Progenitor cell of endocrine pancreas (in vitro differentiated cells): ENCODE data around the gene EGLN3. TPM values are rescaled to one million over a fixed set of nuclear protein-coding genes. Genes with fewer than 3 reads are reported as not detected.
"Not testable (repeated sequence)": the region's sequence is repeated elsewhere in the genome, so short reads cannot be mapped to it uniquely, and the experiment has no call there.

Experiments used
- DNase-seq: peaks from one replicate; pipeline ENCODE4 v3.0.0; 2021; ENCODE audit warnings: low spot score; ENCODE audit not compliant: unreplicated experiment
- H3K27ac Mint-ChIP-seq: 2 replicates; pipeline ENCODE4 v1.8.0; 2021; ENCODE audit warnings: mild to moderate bottlenecking, moderate library complexity, mixed read lengths
- H3K27me3 Mint-ChIP-seq: 2 replicates; pipeline ENCODE4 v1.8.0; 2021; ENCODE audit warnings: mixed read lengths
- H3K36me3 Mint-ChIP-seq: 2 replicates; pipeline ENCODE4 v1.8.0; 2022; ENCODE audit warnings: mixed read lengths; ENCODE audit not compliant: insufficient read depth
- H3K4me1 Mint-ChIP-seq: 2 replicates; pipeline ENCODE4 v1.8.0; 2021; ENCODE audit warnings: low read depth, mixed read lengths
- H3K4me3 Mint-ChIP-seq: 2 replicates; pipeline ENCODE4 v1.8.0; 2021; ENCODE audit warnings: low read depth, mild to moderate bottlenecking, moderate library complexity, mixed read lengths
- H3K9me3 Mint-ChIP-seq: 2 replicates; pipeline ENCODE4 v1.8.0; 2021; ENCODE audit warnings: low read depth, mixed read lengths
- total RNA-seq: library from RNA; stranded (reverse); gene quantifications from 2 replicates; pipeline ENCODE4 v1.2.1, GENCODE V29; 2021
- TF ChIP-seq, protein P1 (sequence below): fragments of 200-600 bp; sonication (generic); IDR thresholded peaks from one replicate; pipeline ENCODE4 v1.5.0; 2021; ENCODE audit warnings: antibody characterized with exemption, mild to moderate bottlenecking; ENCODE audit not compliant: unreplicated experiment

EGLN3 gene
- total RNA-seq, 1 donor from 2014 or later, result 9.5 TPM

GRCh38 chr14:33985242-33985641 is 34.4 kb upstream of the EGLN3 start:
- Mint-ChIP-seq H3K27me3 (no peaks in the 10 kb centered on the region), H3K4me1 (peaks cover under 1% of the 10 kb centered on the region), H3K36me3 (no peaks in the 10 kb centered on the region), H3K27ac (no peak overlapping the region), H3K4me3 (no peak overlapping the region), H3K9me3 (peaks cover 6% of the 10 kb centered on the region)
- TF ChIP-seq, protein P1, sequence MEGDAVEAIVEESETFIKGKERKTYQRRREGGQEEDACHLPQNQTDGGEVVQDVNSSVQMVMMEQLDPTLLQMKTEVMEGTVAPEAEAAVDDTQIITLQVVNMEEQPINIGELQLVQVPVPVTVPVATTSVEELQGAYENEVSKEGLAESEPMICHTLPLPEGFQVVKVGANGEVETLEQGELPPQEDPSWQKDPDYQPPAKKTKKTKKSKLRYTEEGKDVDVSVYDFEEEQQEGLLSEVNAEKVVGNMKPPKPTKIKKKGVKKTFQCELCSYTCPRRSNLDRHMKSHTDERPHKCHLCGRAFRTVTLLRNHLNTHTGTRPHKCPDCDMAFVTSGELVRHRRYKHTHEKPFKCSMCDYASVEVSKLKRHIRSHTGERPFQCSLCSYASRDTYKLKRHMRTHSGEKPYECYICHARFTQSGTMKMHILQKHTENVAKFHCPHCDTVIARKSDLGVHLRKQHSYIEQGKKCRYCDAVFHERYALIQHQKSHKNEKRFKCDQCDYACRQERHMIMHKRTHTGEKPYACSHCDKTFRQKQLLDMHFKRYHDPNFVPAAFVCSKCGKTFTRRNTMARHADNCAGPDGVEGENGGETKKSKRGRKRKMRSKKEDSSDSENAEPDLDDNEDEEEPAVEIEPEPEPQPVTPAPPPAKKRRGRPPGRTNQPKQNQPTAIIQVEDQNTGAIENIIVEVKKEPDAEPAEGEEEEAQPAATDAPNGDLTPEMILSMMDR, result no peak
- DNase-seq, result no peak

DNA sequence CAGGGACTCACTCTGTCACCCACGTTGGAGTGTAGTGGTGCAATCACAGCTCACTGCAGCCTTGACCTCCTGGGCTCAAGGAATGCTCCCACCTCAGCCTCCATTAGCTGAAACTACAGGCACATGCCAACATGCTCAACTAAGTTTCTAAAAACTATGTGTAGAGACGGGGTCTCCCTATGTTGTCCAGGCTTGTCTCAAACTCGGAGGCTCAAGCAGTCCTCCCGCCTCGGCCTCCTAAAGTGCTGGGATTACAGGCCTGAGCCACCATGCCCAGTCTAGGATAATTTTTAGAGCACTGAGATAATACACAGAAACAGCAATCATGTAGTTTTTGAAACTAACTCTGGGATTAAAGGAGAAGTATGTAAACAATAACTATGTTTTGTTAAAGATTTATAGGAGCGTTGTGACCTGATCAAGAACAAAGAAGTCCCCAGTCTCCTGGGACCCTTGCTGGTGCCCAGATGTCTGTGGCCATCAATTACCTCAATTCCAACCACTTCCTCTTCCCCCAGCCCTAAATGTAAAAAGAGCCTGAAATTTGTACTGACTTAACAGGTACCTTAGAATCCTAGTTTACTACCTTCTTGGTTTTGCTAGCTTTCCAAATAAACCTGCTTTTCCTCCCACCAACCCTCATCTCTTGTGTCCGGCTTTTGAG is 28.9 kb upstream of the EGLN3 start:
- no peaks in the 10 kb centered on the region for H3K27me3 Mint-ChIP-seq
- DNase-seq, result no peak
- no peak overlapping the region for H3K4me3 Mint-ChIP-seq
- peak overlapping the region; percentile 20 for H3K27ac Mint-ChIP-seq
- TF ChIP-seq, protein P1, result no peak
- no peaks in the 10 kb centered on the region for H3K36me3 Mint-ChIP-seq
- no peaks in the 10 kb centered on the region for H3K9me3 Mint-ChIP-seq
- H3K4me1 Mint-ChIP-seq, result peaks cover 9% of the 10 kb centered on the region

DNA sequence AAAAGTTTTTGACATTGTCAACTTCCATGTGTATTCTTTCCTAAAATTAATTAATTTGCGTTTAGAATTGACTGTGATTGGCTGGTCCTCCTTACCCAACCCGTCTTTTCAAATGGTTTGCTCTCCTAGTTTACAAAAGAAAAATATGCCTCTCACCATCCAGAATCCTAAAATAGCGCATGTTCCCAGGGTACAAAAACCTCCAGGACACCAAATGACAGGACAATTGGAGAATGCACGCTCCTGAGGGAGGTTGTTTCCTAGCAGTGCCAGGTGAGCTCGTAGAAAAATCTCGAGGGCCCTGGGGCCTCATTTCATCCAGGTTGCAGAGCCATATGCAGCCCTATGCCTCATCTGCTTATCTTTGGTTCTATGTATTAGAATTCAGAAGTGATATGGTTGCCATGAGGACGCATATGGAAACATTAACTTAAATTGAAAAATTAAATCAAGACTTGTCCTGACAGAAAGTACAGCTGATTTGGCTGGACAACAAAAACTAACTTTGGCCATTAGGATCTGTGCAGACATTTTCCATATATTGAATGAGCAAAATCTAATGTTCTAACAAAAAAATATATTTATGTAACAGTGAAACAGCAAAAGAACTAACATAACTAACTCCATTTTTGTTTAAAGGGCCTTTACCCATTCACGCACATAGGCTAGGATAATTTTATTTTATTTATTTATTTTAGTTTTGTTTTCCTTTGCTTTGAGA is 28.2 kb upstream of the EGLN3 start:
- peak overlapping the region; percentile 74 for H3K27ac Mint-ChIP-seq
- TF ChIP-seq, protein P1, result no peak
- DNase-seq, result no peak
- peaks cover 9% of the 10 kb centered on the region for H3K4me1 Mint-ChIP-seq
- no peaks in the 10 kb centered on the region for H3K9me3 Mint-ChIP-seq
- H3K36me3 Mint-ChIP-seq, result no peaks in the 10 kb centered on the region
- H3K4me3 Mint-ChIP-seq, result no peak overlapping the region
- no peaks in the 10 kb centered on the region for H3K27me3 Mint-ChIP-seq

DNA sequence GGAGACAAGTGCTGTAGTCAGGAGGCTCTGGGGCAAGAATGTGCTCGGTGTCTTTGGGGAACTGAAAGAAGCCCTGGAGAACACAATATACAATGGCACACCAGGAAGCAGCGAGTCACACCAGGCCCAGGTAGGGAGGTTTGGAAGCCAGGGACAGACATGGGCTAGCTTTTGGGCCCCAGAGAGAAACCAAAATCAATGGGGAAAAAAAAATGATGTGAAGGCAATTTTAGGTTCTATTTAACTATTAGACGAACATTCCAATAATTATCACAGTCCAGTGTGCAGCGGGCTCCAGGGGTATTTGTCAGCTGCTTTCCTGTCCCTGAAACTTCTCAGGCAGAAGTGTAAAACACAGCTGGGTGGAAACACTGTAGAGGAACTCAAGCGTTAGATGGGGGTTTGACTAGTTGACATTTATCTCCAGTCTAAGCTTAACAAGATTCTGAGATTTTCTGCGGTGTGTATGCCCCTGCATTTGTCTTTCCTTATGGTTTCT is 21.8 kb upstream of the EGLN3 start:
- DNase-seq, result no peak
- TF ChIP-seq, protein P1, result no peak
- no peak overlapping the region for H3K4me3 Mint-ChIP-seq
- H3K27ac Mint-ChIP-seq, result no peak overlapping the region
- H3K27me3 Mint-ChIP-seq, result peaks cover 3% of the 10 kb centered on the region
- H3K9me3 Mint-ChIP-seq, result peaks cover 10% of the 10 kb centered on the region
- H3K4me1 Mint-ChIP-seq, result no peaks in the 10 kb centered on the region
- H3K36me3 Mint-ChIP-seq, result peaks cover 2% of the 10 kb centered on the region

- H3K36me3 Mint-ChIP-seq, H3K27ac Mint-ChIP-seq, H3K4me1 Mint-ChIP-seq, H3K4me3 Mint-ChIP-seq, H3K27me3 Mint-ChIP-seq, DNase-seq: not testable (repeated sequence)
- H3K9me3 Mint-ChIP-seq, result peaks cover 10% of the 10 kb centered on the region
Measured at GRCh38 chr14:33969846-33970245, 19.0 kb upstream of the EGLN3 start.
